ENCODE results near the gene FOXP1. TPM values are rescaled to one million over a fixed set of nuclear protein-coding genes. Genes with fewer than 3 reads are reported as not detected.

Gene FOXP1
- total RNA-seq, 2 experiments from 2014 or later, result 178 TPM

DNA sequence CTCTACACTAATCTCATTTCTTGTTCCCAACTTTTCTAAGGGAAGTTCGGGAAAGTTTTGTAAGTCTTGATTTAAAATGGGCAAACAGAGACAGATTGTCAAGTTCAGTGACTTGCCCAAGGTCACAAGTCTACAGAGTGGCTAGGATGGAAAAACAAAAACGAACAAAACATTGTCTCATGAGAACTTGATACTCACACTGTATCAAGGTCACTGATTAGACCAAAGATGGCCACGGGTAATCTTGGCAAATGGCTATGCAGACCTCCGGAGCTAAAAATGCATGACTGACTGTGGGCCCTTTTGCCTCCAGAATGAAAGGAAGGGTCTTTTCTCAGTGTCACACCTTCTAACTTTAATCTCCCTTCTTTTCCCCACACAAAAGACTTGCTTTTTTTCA lies 460.9 kb downstream of the FOXP1 start:
- H3K4me1 Mint-ChIP-seq, result peaks cover 69% of the 10 kb centered on the region
- H3K36me3 Mint-ChIP-seq, result peaks cover 30% of the 10 kb centered on the region
- H3K27me3 Mint-ChIP-seq, result no peaks in the 10 kb centered on the region
- no peak overlapping the region for H3K27ac Mint-ChIP-seq
- ATAC-seq (ENCODE audit: low read depth) (no peak), DNase-seq (no peak)
- no peak overlapping the region for H3K4me3 Mint-ChIP-seq
- no peaks in the 10 kb centered on the region for H3K9me3 Mint-ChIP-seq
- POLR2A ChIA-PET, result no interaction called here

DNA sequence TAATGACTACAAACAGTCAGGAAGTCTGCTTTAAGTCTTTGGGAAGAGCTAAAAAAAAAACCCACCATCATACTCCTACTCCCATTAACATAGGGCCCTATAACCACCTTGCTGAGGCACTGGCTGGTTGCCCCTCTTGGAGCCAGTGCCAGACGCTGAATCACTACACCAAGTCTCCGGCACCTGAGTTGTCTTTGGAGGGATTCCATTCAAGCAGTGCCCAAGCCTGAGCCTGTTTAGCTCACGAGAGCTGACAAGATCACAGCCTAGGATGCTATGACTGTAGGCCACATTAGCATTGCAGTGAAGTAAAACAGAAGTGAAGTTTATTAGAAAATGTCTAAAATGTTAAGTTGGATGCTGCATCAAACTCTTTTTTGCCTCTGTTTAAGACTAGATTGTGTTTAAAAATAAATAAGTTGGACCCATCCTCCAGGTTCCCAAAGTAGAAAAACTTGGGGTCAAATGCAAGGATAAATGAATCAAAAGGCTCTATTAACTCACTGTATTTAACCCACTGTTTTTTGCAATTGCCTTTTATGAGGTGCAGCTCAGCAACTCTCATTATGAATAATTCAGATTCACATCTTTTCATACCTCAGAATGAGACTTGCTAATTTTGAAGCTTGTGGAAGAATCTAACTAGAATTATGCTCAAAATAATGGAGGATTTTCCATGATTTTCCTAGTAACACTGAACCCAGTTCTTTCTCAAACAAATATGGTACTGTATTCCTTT lies 461.9 kb downstream of the FOXP1 start:
- DNase-seq (no peak), ATAC-seq (ENCODE audit: low read depth) (no peak)
- no peaks in the 10 kb centered on the region for H3K27me3 Mint-ChIP-seq
- POLR2A ChIA-PET, result interaction anchor here (0.6 kb wide), 1 partner anchor 592 kb away, joined by 3 read pairs; no protein-coding TSS in a partner anchor
- no peaks in the 10 kb centered on the region for H3K9me3 Mint-ChIP-seq
- peaks cover 64% of the 10 kb centered on the region for H3K4me1 Mint-ChIP-seq
- no peak overlapping the region for H3K27ac Mint-ChIP-seq
- no peak overlapping the region for H3K4me3 Mint-ChIP-seq
- H3K36me3 Mint-ChIP-seq, result peaks cover 37% of the 10 kb centered on the region

DNA sequence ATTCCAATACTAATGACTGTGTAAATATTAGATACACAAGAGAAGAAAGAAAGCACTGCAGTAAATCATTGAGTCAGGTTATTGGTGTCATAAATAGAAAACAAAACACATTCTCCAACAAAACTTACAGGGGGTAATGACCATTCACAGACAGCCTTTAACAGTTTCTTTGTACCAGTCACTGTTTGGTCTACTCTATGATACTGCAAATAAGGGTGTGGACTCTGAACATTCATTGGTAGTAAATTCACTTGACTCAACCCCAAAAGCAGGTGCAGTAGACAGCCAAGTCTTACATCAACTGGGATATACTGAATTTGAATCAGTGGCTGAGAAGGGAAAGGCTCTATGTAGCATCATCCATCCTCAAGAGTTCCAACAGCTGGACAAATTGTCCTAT lies 463.5 kb downstream of the FOXP1 start:
- DNase-seq (no peak), ATAC-seq (ENCODE audit: low read depth) (no peak)
- POLR2A ChIA-PET, result no interaction called here
- H3K27me3 Mint-ChIP-seq, result no peaks in the 10 kb centered on the region
- no peak overlapping the region for H3K4me3 Mint-ChIP-seq
- peaks cover 55% of the 10 kb centered on the region for H3K4me1 Mint-ChIP-seq
- no peak overlapping the region for H3K27ac Mint-ChIP-seq
- H3K9me3 Mint-ChIP-seq, result no peaks in the 10 kb centered on the region
- H3K36me3 Mint-ChIP-seq, result peaks cover 30% of the 10 kb centered on the region

DNA sequence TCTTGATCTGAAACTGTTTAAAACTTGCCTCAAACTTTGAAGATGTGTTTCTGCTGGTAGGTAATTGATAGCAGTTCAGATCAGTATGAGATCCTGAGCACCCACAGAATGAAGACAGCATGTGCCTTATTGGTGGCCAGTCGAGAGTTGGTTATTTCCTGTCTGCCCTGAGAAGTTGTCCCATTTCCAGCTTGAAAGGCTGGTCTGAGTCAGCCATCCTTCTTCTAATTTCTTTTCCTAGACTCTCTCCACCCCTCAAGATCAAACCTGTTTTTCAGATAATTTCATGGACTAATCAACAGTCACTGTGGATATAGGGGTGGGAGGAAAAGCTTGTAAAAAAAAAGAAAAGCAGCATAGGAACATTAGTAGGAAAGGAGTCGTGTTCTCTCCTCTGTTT lies 464.4 kb downstream of the FOXP1 start:
- H3K4me1 Mint-ChIP-seq, result peaks cover 51% of the 10 kb centered on the region
- peaks cover 29% of the 10 kb centered on the region for H3K36me3 Mint-ChIP-seq
- peak overlapping the region; percentile 44 for H3K27ac Mint-ChIP-seq
- no peaks in the 10 kb centered on the region for H3K9me3 Mint-ChIP-seq
- ATAC-seq (ENCODE audit: low read depth) (peak; percentile 48), DNase-seq (no peak)
- POLR2A ChIA-PET, result no interaction called here
- H3K27me3 Mint-ChIP-seq, result no peaks in the 10 kb centered on the region
- H3K4me3 Mint-ChIP-seq, result peak overlapping the region; percentile 32

- no peak overlapping the region for H3K27ac Mint-ChIP-seq
- H3K4me1 Mint-ChIP-seq, result peaks cover 52% of the 10 kb centered on the region
- peaks cover 29% of the 10 kb centered on the region for H3K36me3 Mint-ChIP-seq
These were observed 465.1 kb downstream of the FOXP1 start for GRCh38 chr3:71118436-71118835.

DNA sequence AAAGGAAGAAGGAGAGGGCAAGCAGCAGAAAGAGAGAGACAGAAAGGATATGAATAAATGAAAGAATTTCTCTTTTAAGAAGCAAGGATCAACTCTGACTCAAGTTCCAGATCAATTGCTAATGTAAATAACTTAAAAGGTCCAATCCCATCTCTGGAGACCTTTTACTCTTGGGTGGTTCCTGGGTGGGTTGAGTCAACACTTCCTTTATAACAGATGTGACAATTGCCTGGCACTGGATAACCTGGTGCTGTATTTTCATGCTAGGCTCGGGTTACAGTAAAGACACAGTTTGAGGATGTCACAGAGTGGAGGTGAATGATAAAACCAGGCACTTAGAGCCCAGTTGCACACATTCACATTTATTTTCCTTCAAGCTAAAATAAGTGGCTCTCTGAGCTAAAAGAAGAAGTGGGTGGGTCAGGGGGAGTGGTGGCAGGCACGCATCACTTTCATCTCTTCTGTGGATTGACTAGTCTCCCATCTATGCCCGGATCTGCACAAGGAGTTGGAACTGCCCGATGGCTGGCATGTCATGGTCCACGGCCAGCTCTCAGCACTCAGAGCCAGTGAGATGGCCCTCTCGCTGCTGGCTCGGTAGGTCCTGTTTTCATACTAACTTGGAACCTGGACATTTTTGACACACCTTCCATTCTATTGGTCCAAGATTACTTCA lies 465.8 kb downstream of the FOXP1 start:
- POLR2A ChIA-PET, result interaction anchor here (1.2 kb wide), 1 partner anchor 14 kb away, joined by 3 read pairs; no protein-coding TSS in a partner anchor
- Mint-ChIP-seq H3K4me3 (no peak overlapping the region), H3K9me3 (peaks cover 1% of the 10 kb centered on the region), H3K36me3 (peaks cover 33% of the 10 kb centered on the region), H3K27me3 (no peaks in the 10 kb centered on the region), H3K27ac (peak overlapping the region; percentile 58), H3K4me1 (peaks cover 50% of the 10 kb centered on the region)
- DNase-seq (no peak), ATAC-seq (ENCODE audit: low read depth) (no peak)

More at GRCh38 chr3:71118436-71118835, 465.1 kb downstream of the FOXP1 start:
- H3K4me3 Mint-ChIP-seq, result no peak overlapping the region
- no peaks in the 10 kb centered on the region for H3K9me3 Mint-ChIP-seq
- POLR2A ChIA-PET, result interaction anchor here (1.2 kb wide), 1 partner anchor 13 kb away, joined by 3 read pairs; no protein-coding TSS in a partner anchor
- H3K27me3 Mint-ChIP-seq, result no peaks in the 10 kb centered on the region
- DNase-seq (no peak), ATAC-seq (ENCODE audit: low read depth) (no peak)

DNA sequence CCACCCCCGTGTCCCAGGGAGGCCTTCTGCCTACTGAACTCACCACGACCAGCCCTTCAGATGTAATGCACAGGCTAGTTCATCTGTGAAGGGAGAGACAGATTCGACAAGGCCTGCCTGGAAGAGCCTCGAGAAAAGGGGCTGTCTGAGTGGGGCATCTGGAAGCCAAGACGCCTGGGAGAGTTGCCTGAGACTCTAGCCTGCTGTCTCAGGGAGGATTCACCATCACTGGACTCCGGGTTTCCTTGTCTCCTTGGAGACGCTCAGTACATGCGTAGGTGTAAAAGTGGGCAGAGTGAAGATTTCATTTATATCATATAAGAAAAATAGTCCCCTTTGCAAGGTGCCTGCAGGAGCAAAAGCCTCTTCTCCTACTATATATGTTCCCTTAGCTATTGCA lies 468.9 kb downstream of the FOXP1 start:
- peaks cover 43% of the 10 kb centered on the region for H3K36me3 Mint-ChIP-seq
- peaks cover 42% of the 10 kb centered on the region for H3K4me1 Mint-ChIP-seq
- no peak overlapping the region for H3K27ac Mint-ChIP-seq
- ATAC-seq (ENCODE audit: low read depth), result no peak
- peaks cover 1% of the 10 kb centered on the region for H3K9me3 Mint-ChIP-seq
- no peak overlapping the region for H3K4me3 Mint-ChIP-seq
- DNase-seq, result no peak
- H3K27me3 Mint-ChIP-seq, result no peaks in the 10 kb centered on the region
- POLR2A ChIA-PET, result no interaction called here

DNA sequence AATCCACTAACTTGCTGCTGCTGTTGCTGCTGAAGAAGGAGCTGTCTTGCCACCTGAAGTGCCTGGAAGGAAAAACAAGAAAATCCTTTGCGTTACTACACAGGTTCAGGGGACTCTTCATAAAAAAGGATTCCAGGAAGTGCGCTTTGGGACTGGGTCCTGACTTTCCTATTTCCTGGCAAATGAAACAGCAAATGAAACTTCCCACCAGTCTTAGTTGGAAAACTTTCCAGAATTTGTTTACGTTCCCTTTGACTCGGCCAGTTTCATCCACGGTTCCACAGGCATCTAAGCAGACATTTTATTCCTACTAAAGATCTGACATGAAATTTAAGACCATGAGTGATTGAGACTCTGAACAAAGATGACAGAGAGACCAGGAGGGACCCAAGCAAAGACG lies 471.0 kb downstream of the FOXP1 start:
- no peak overlapping the region for H3K27ac Mint-ChIP-seq
- ATAC-seq (ENCODE audit: low read depth) (no peak), DNase-seq (no peak)
- H3K9me3 Mint-ChIP-seq, result peaks cover 1% of the 10 kb centered on the region
- no peaks in the 10 kb centered on the region for H3K27me3 Mint-ChIP-seq
- POLR2A ChIA-PET, result no interaction called here
- H3K4me3 Mint-ChIP-seq, result no peak overlapping the region
- peaks cover 48% of the 10 kb centered on the region for H3K36me3 Mint-ChIP-seq
- peaks cover 39% of the 10 kb centered on the region for H3K4me1 Mint-ChIP-seq

DNA sequence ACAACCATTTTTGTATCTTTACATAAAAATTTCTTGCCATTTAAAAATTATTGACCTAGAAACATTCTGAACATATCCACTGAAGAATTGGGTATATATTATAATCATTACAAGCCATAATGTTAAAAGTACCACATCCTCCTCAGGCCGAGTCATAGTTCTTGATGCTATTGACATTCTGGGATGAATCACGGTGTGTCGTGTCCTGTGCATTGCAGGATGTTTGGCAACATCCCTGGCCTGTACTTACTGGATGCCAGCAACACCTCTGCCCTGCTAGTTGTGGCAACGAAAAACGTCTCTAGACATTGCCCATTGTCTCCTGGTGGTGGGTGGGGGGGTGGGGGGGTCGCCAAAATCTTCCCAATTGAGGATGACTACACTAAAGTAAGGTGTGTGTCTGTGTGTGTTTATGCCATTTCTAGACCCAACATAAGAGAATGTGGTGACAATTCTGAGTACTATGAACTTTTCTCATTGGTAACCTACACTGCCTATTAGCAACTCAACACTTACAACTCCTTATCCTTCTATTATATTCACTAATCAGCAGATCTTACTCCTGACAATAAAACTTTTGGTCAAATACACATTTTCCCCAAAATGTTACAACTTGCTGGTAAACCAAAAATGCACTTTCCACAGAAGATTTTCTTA lies 471.6 kb downstream of the FOXP1 start:
- Mint-ChIP-seq H3K27me3 (no peaks in the 10 kb centered on the region), H3K36me3 (peaks cover 46% of the 10 kb centered on the region), H3K4me1 (peaks cover 39% of the 10 kb centered on the region), H3K4me3 (no peak overlapping the region), H3K9me3 (peaks cover 1% of the 10 kb centered on the region), H3K27ac (peak overlapping the region; percentile 17)
- POLR2A ChIA-PET, result no interaction called here
- DNase-seq (no peak), ATAC-seq (ENCODE audit: low read depth) (no peak)

- Mint-ChIP-seq H3K27me3 (no peaks in the 10 kb centered on the region), H3K9me3 (peaks cover 1% of the 10 kb centered on the region), H3K36me3 (peaks cover 46% of the 10 kb centered on the region), H3K4me3 (no peak overlapping the region), H3K27ac (no peak overlapping the region), H3K4me1 (peaks cover 39% of the 10 kb centered on the region)
- ATAC-seq (ENCODE audit: low read depth) (no peak), DNase-seq (no peak)
- POLR2A ChIA-PET, result no interaction called here
These were observed 472.9 kb downstream of the FOXP1 start for GRCh38 chr3:71110385-71111222.

- POLR2A ChIA-PET, result no interaction called here
- no peak for ATAC-seq (ENCODE audit: low read depth)
- H3K4me1 Mint-ChIP-seq, result peaks cover 44% of the 10 kb centered on the region
- H3K27ac Mint-ChIP-seq, result no peak overlapping the region
- DNase-seq, result no peak
- H3K36me3 Mint-ChIP-seq, result peaks cover 52% of the 10 kb centered on the region
- H3K27me3 Mint-ChIP-seq, result no peaks in the 10 kb centered on the region
- no peak overlapping the region for H3K4me3 Mint-ChIP-seq
- peaks cover 1% of the 10 kb centered on the region for H3K9me3 Mint-ChIP-seq
These were observed 473.6 kb downstream of the FOXP1 start for GRCh38 chr3:71109977-71110285.

- ATAC-seq (ENCODE audit: low read depth) (peak; percentile 39), DNase-seq (no peak)
- H3K4me1 Mint-ChIP-seq, result peaks cover 46% of the 10 kb centered on the region
- peaks cover 52% of the 10 kb centered on the region for H3K36me3 Mint-ChIP-seq
- POLR2A ChIA-PET, result no interaction called here
- peak overlapping the region; percentile 17 for H3K27ac Mint-ChIP-seq
- peaks cover 1% of the 10 kb centered on the region for H3K9me3 Mint-ChIP-seq
- peak overlapping the region; percentile 26 for H3K4me3 Mint-ChIP-seq
- H3K27me3 Mint-ChIP-seq, result no peaks in the 10 kb centered on the region
These were observed 474.1 kb downstream of the FOXP1 start for GRCh38 chr3:71109241-71109976.

- Mint-ChIP-seq H3K27me3 (no peaks in the 10 kb centered on the region), H3K9me3 (no peaks in the 10 kb centered on the region), H3K4me1 (peaks cover 54% of the 10 kb centered on the region), H3K4me3 (no peak overlapping the region), H3K36me3 (peaks cover 58% of the 10 kb centered on the region), H3K27ac (peak overlapping the region; percentile 13)
- no peak for DNase-seq
- POLR2A ChIA-PET, result no interaction called here
- no peak for ATAC-seq (ENCODE audit: low read depth)
These were observed 475.6 kb downstream of the FOXP1 start for GRCh38 chr3:71107926-71108325.
